HG03342 (cell line): ENCODE measurements around the gene ZNF592.
"Not testable (repeated sequence)": the region's sequence is repeated elsewhere in the genome, so short reads cannot be mapped to it uniquely, and the experiment has no call there.

Source experiments
- ATAC-seq: cut with Tn5 transposase; IDR thresholded peaks from one replicate; pipeline ENCODE4 v1.9.1; 2021; ENCODE audit warnings: mild to moderate bottlenecking, moderate library complexity; ENCODE audit not compliant: unreplicated experiment

ZNF592 gene

GRCh38 chr15:84740691-84741090 is 7.7 kb upstream of the ZNF592 start:
- ATAC-seq, result no peak

- no peak for ATAC-seq
Observed at GRCh38 chr15:84741121-84741520, 7.3 kb upstream of the ZNF592 start.

- ATAC-seq, result peak; percentile 41
Observed at GRCh38 chr15:84747416-84748273, 747 bp upstream of the ZNF592 start.

GRCh38 chr15:84749111-84749991 is 959 bp downstream of the ZNF592 start:
- ATAC-seq, result peak; percentile 4

GRCh38 chr15:84750583-84751092 is 2.2 kb downstream of the ZNF592 start:
- peak; percentile 38 for ATAC-seq

- not testable (repeated sequence) for ATAC-seq
Observed at GRCh38 chr15:84751721-84752120, 3.3 kb downstream of the ZNF592 start.

GRCh38 chr15:84752195-84752594 is 3.8 kb downstream of the ZNF592 start:
- ATAC-seq, result no peak

- no peak for ATAC-seq
Observed at GRCh38 chr15:84752700-84753099, 4.3 kb downstream of the ZNF592 start.

GRCh38 chr15:84754889-84755288 is 6.5 kb downstream of the ZNF592 start:
- ATAC-seq, result not testable (repeated sequence)

GRCh38 chr15:84755736-84756527 is 7.5 kb downstream of the ZNF592 start:
- ATAC-seq, result no peak

GRCh38 chr15:84759018-84759417 is 10.6 kb downstream of the ZNF592 start:
- ATAC-seq, result no peak

GRCh38 chr15:84760219-84760618 is 11.8 kb downstream of the ZNF592 start:
- ATAC-seq, result no peak

GRCh38 chr15:84761607-84762131 is 13.3 kb downstream of the ZNF592 start:
- peak; percentile 60 for ATAC-seq

- no peak for ATAC-seq
Observed at GRCh38 chr15:84762840-84763572, 14.6 kb downstream of the ZNF592 start.

- ATAC-seq, result no peak
Observed at GRCh38 chr15:84764585-84764984, 16.2 kb downstream of the ZNF592 start.

- no peak for ATAC-seq
Observed at GRCh38 chr15:84764989-84765388, 16.6 kb downstream of the ZNF592 start.

- no peak for ATAC-seq
Observed at GRCh38 chr15:84765675-84766074, 17.3 kb downstream of the ZNF592 start.

- no peak for ATAC-seq
Observed at GRCh38 chr15:84766461-84767035, 18.2 kb downstream of the ZNF592 start.

- ATAC-seq, result no peak
Observed at GRCh38 chr15:84772031-84772430, 23.6 kb downstream of the ZNF592 start.
